ENCODE measurements around the gene SMIM38. TPM values are rescaled to one million over a fixed set of nuclear protein-coding genes. Genes with fewer than 3 reads are reported as not detected.

The SMIM38 gene
- total and polyA plus RNA-seq, 9 of the 15 experiments (the other 6 are each of a cell fraction or from before 2014, with no cell fraction given), result 0.07 to 1.2 (median 0.21) TPM; not detected in 2

- no peak overlapping the region for H3K4me2 ChIP-seq (ENCODE audit: insufficient read depth, low read length)
- H3K9ac ChIP-seq (ENCODE audit: insufficient read depth in 1 of 2, low read depth in 2 of 2, low read length in 2 of 2), result no peak overlapping the region
- H3K79me2 ChIP-seq (ENCODE audit: control insufficient read depth, insufficient read depth, low read length), result no peaks in the 10 kb centered on the region
- H2AFZ ChIP-seq (ENCODE audit: low read depth, low read length), result no peak overlapping the region
- ChIA-PET CTCF (ENCODE audit: low intra/inter-chr PET ratio) (no interaction called here), POLR2A (interaction anchor here (1.0 kb wide), 1 partner anchor 27 kb away, joined by 4 read pairs; no protein-coding TSS in a partner anchor)
- BruUV-seq (replicated peaks), result no TSS peak
- ATAC-seq, result no peak
- H3K4me3 ChIP-seq, result no peak overlapping the region
- H3K36me3 ChIP-seq (ENCODE audit: control insufficient read depth, insufficient read depth, low read length), result no peaks in the 10 kb centered on the region
- no peaks in the 10 kb centered on the region for H4K20me1 ChIP-seq (replicated peaks; ENCODE audit: control insufficient read depth, insufficient read depth, low read length)
- H3K27ac ChIP-seq (ENCODE audit: extremely low read depth, low read depth, low read length), result no peak overlapping the region
- H3K9me1 ChIP-seq (ENCODE audit: control insufficient read depth, insufficient read depth, low read length), result no peaks in the 10 kb centered on the region
- 0% methylated on average over 3 of the region's 3 CpGs for WGBS (ENCODE audit: insufficient coverage, low coverage, missing lambda C conversion rate)
- in situ Hi-C loops (cut with MboI), result no loop called here
- intact Hi-C loops (cut with micrococcal nuclease), result no loop called here
- no peaks in the 10 kb centered on the region for H3K9me3 ChIP-seq (replicated peaks; ENCODE audit: control insufficient read depth, insufficient read depth, low read depth, low read length)
- FAIRE-seq, result no peak
- peaks cover 2 to 35% of the 10 kb centered on the region in 2 experiments; a peak in 3 of 5 replicates for H3K27me3 ChIP-seq (ENCODE audit: control insufficient read depth in 2 of 2, insufficient read depth in 2 of 2, low read length in 2 of 2)
- H3K4me1 ChIP-seq (replicated peaks in 1 of 2; ENCODE audit: control insufficient read depth in 2 of 2, insufficient read depth in 2 of 2, low read length in 2 of 2), result peaks cover 6 to 7% of the 10 kb centered on the region in 2 experiments; a peak in 3 of 5 replicates
- TF ChIP-seq KLF10 (CRISPR knock-in tag; IDR thresholded peaks at IDR 0.05), result no peak
- no peak for TF ChIP-seq CREBBP (IDR thresholded peaks at IDR 0.05; ENCODE audit: low read depth, low read length)
- no peak for TF ChIP-seq FOXA1 (IDR thresholded peaks at IDR 0.05; ENCODE audit: borderline replicate concordance)
- no peak for TF ChIP-seq CHD1 (IDR thresholded peaks at IDR 0.05; ENCODE audit: low read length)
- no peak for TF ChIP-seq XRCC4 (IDR thresholded peaks at IDR 0.05; ENCODE audit: extremely low read depth, insufficient read depth, insufficient read length)
- TF ChIP-seq DPF2 (IDR thresholded peaks at IDR 0.05), result no peak
- no peak for TF ChIP-seq ZNF57 (CRISPR knock-in tag; IDR thresholded peaks at IDR 0.05)
- TF ChIP-seq THRAP3 (IDR thresholded peaks at IDR 0.05; ENCODE audit: borderline replicate concordance), result no peak
- TF ChIP-seq, protein P1, sequence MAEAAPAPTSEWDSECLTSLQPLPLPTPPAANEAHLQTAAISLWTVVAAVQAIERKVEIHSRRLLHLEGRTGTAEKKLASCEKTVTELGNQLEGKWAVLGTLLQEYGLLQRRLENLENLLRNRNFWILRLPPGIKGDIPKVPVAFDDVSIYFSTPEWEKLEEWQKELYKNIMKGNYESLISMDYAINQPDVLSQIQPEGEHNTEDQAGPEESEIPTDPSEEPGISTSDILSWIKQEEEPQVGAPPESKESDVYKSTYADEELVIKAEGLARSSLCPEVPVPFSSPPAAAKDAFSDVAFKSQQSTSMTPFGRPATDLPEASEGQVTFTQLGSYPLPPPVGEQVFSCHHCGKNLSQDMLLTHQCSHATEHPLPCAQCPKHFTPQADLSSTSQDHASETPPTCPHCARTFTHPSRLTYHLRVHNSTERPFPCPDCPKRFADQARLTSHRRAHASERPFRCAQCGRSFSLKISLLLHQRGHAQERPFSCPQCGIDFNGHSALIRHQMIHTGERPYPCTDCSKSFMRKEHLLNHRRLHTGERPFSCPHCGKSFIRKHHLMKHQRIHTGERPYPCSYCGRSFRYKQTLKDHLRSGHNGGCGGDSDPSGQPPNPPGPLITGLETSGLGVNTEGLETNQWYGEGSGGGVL (CRISPR knock-in tag; IDR thresholded peaks at IDR 0.05), result no peak
- no peak for TF ChIP-seq BRD4 (IDR thresholded peaks at IDR 0.05)
- no peak for TF ChIP-seq DMBX1 (CRISPR knock-in tag; IDR thresholded peaks at IDR 0.05; ENCODE audit: borderline replicate concordance)
- TF ChIP-seq PPARD (CRISPR knock-in tag; IDR thresholded peaks at IDR 0.05), result no peak
- no peak for TF ChIP-seq ZNF445 (CRISPR knock-in tag; IDR thresholded peaks at IDR 0.05; ENCODE audit: low read depth)
- no peak for TF ChIP-seq ZNF324 (CRISPR knock-in tag; IDR thresholded peaks at IDR 0.05)
- TF ChIP-seq BRF1 (IDR thresholded peaks at IDR 0.05; ENCODE audit: borderline replicate concordance, extremely low read depth, insufficient read length), result no peak
- no peak for DNase-seq (ENCODE audit: extremely low read depth in 1 of 4, low spot score in 3 of 4)
These were observed 13.7 kb downstream of the SMIM38 start for GRCh38 chr11:69169479-69169878.
